ENCODE data around the gene PRR3.

- TF ChIP-seq CTCF (IDR thresholded peaks at IDR 0.05; ENCODE audit: low read depth, low read length) (no peak), EZH2phosphoT487 (IDR thresholded peaks at IDR 0.05; ENCODE audit: low read depth) (no peak)
Observed at GRCh38 chr6:30530014-30530413, 27.1 kb upstream of the PRR3 start.

All from OCI-LY3 (cell line).